HG03196 (cell line): Measurements from ENCODE around the gene FOXA1.

Source experiments
- ATAC-seq: cut with Tn5 transposase; IDR thresholded peaks from one replicate; pipeline ENCODE4 v1.9.1; 2021; ENCODE audit not compliant: unreplicated experiment

Gene FOXA1

GRCh38 chr14:37590428-37591139 is 4.5 kb downstream of the FOXA1 start:
- no peak for ATAC-seq

- no peak for ATAC-seq
These were observed 5.2 kb downstream of the FOXA1 start for GRCh38 chr14:37589715-37590427.

GRCh38 chr14:37588956-37589714 is 5.9 kb downstream of the FOXA1 start:
- no peak for ATAC-seq

GRCh38 chr14:37588667-37588955 is 6.4 kb downstream of the FOXA1 start:
- no peak for ATAC-seq

- no peak for ATAC-seq
These were observed 7.0 kb downstream of the FOXA1 start for GRCh38 chr14:37587881-37588666.

GRCh38 chr14:37587131-37587803 is 7.8 kb downstream of the FOXA1 start:
- no peak for ATAC-seq

- no peak for ATAC-seq
These were observed 8.3 kb downstream of the FOXA1 start for GRCh38 chr14:37586797-37587130.

- ATAC-seq, result no peak
These were observed 8.9 kb downstream of the FOXA1 start for GRCh38 chr14:37585971-37586796.

GRCh38 chr14:37585101-37585511 is 9.9 kb downstream of the FOXA1 start:
- no peak for ATAC-seq

- no peak for ATAC-seq
These were observed 10.6 kb downstream of the FOXA1 start for GRCh38 chr14:37584211-37585100.

- ATAC-seq, result no peak
These were observed 11.5 kb downstream of the FOXA1 start for GRCh38 chr14:37583358-37584210.

GRCh38 chr14:37580146-37580545 is 14.9 kb downstream of the FOXA1 start:
- ATAC-seq, result no peak

GRCh38 chr14:37579274-37579673 is 15.8 kb downstream of the FOXA1 start:
- ATAC-seq, result no peak

- no peak for ATAC-seq
These were observed 21.7 kb downstream of the FOXA1 start for GRCh38 chr14:37573356-37573755.

- no peak for ATAC-seq
These were observed 23.7 kb downstream of the FOXA1 start for GRCh38 chr14:37571391-37571790.

- ATAC-seq, result no peak
These were observed 25.3 kb downstream of the FOXA1 start for GRCh38 chr14:37569729-37570128.

GRCh38 chr14:37566811-37567371 is 28.2 kb downstream of the FOXA1 start:
- ATAC-seq, result no peak

- ATAC-seq, result no peak
These were observed 29.5 kb downstream of the FOXA1 start for GRCh38 chr14:37565550-37565949.
